Hematopoietic multipotent progenitor cell treated with erythropoietin and hydrocortisone succinate and interleukin-3 and kit ligand, for 8 days (in vitro differentiated cells): ENCODE results near the gene CMSS1.
"Not testable (repeated sequence)": the region's sequence is repeated elsewhere in the genome, so short reads cannot be mapped to it uniquely, and the experiment has no call there.

Experiments used
- DNase-seq: peaks from one replicate; pipeline ENCODE4 v3.0.0-alpha.2; 2015

Gene CMSS1

GRCh38 chr3:100096286-100096685 lies 278.6 kb downstream of the CMSS1 start:
- not testable (repeated sequence) for DNase-seq

GRCh38 chr3:100096866-100097265 lies 279.2 kb downstream of the CMSS1 start:
- no peak for DNase-seq

GRCh38 chr3:100097919-100098783 lies 280.5 kb downstream of the CMSS1 start:
- no peak for DNase-seq

GRCh38 chr3:100098784-100099070 lies 281.1 kb downstream of the CMSS1 start:
- no peak for DNase-seq

GRCh38 chr3:100099621-100100020 lies 282.0 kb downstream of the CMSS1 start:
- DNase-seq = no peak

GRCh38 chr3:100100425-100100824 lies 282.8 kb downstream of the CMSS1 start:
- no peak for DNase-seq

GRCh38 chr3:100102757-100103156 lies 285.1 kb downstream of the CMSS1 start:
- no peak for DNase-seq

GRCh38 chr3:100103558-100104441 lies 286.1 kb downstream of the CMSS1 start:
- DNase-seq = no peak

- no peak for DNase-seq
Measured at GRCh38 chr3:100104442-100104798, 286.8 kb downstream of the CMSS1 start.

- DNase-seq = no peak
Measured at GRCh38 chr3:100104817-100105413, 287.3 kb downstream of the CMSS1 start.

- DNase-seq = no peak
Measured at GRCh38 chr3:100105501-100105900, 287.8 kb downstream of the CMSS1 start.

GRCh38 chr3:100106094-100106493 lies 288.4 kb downstream of the CMSS1 start:
- no peak for DNase-seq

GRCh38 chr3:100106531-100107141 lies 289.0 kb downstream of the CMSS1 start:
- DNase-seq = no peak

GRCh38 chr3:100107221-100107814 lies 289.7 kb downstream of the CMSS1 start:
- no peak for DNase-seq

- DNase-seq = no peak
Measured at GRCh38 chr3:100108464-100109079, 290.9 kb downstream of the CMSS1 start.

GRCh38 chr3:100110162-100110561 lies 292.5 kb downstream of the CMSS1 start:
- DNase-seq = no peak

GRCh38 chr3:100111728-100112127 lies 294.1 kb downstream of the CMSS1 start:
- DNase-seq = no peak

- no peak for DNase-seq
Measured at GRCh38 chr3:100113723-100114412, 296.2 kb downstream of the CMSS1 start.

- DNase-seq = no peak
Measured at GRCh38 chr3:100114413-100115030, 296.9 kb downstream of the CMSS1 start, which contains the start of gene FILIP1L. FILIP1L (minus strand) TSS chr3:100114501.

- DNase-seq = no peak
Measured at GRCh38 chr3:100117093-100117492, 299.4 kb downstream of the CMSS1 start.

GRCh38 chr3:100120012-100120411 lies 302.4 kb downstream of the CMSS1 start:
- no peak for DNase-seq
